ENCODE data around the gene HSDL1.

Gene HSDL1

DNA sequence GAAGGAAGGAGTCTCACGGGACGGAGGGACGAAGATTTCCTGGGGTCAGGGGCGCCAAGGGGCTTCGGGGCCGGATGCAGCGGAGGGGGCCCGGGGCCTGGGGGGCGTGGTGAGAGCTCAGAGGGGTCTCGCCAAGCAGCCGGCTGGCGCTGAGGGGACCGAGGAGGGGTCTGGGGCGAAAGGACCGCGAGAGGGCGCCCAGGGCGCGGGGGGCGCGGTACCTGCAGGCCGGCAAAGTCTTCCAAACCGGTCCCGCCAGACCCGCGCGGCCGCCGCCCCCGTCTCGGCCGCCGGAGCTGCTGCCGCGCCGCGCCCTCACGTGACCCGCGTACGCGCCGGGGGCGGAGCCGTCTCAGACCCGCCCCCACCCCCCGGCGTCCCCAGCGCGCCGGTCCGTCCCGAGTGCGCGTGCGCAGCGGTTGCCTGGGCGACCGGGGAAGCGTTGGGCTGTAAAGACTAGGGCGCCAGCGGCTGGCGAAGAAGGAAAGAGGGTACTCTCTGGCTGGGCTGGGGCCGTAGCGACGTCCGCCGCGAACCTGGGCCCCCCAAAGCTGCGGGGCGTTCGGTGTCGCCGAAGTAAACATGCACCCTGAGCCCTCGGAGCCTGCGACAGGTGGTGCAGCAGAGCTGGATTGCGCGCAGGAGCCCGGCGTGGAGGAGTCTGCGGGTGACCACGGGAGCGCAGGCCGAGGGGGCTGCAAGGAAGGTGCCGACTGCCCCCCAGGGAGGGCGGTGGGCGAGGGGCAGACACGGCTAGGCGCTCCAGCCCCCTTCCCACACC, at the start of gene HSDL1, which contains the start of gene DNAAF1:
Gene HSDL1 (minus strand): TSS at position 319 of the 781 bp plus-strand sequence. CDS start 13,856 bp downstream, outside the sequence.
Gene DNAAF1 (plus strand): TSS at position 450 of the 781 bp plus-strand sequence. CDS start 133 bp downstream, at position 583.
- TF ChIP-seq GATA2 (IDR thresholded peaks at IDR 0.05; ENCODE audit: low read depth, low read length) = no peak
- TF ChIP-seq GATA3 (IDR thresholded peaks at IDR 0.05; ENCODE audit: low read depth, low read length) = no peak

DNA sequence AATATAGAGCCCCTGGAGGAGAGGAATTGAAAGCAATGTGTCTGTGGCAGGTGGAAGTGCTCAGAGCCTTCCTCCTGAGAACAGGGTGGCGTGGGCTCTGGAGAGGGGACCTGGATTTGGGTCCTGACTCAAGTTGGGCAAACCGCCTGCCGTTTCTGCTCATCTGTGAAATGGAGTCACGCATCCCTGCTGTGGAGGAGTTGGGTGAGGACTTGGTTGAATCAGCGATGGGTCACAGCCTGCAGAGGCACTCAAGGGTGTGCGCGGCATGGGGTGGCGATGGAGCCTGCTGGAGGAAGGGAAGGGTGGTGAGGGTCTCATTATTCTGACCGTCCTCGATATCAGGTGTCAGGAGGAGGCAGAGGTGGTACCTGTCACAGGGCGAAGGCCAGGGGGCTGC, 49.0 kb upstream of the HSDL1 start:
- TF ChIP-seq GATA2 (IDR thresholded peaks at IDR 0.05; ENCODE audit: low read depth, low read length) = no peak
- no peak for TF ChIP-seq GATA3 (IDR thresholded peaks at IDR 0.05; ENCODE audit: low read depth, low read length)

DNA sequence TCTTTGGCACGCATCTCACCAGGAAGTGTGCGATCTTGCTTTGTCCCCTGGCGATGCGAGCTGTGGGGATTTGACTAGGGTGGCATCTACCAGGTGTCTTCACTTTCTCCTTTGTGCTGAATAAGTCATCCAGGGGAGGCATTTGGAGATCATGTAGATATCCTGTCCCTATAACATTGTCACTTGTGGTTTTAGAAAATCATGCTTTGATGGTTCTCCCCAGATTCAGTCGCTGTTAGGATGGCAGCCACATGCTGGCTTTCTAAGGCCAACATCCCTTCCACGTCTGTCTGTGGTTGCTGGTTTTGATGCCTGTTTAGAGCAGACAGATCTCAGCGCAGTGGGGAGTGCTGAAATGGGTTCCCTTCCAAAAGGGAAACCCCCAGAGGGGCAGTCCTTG, 48.5 kb upstream of the HSDL1 start:
- no peak for TF ChIP-seq GATA2 (IDR thresholded peaks at IDR 0.05; ENCODE audit: low read depth, low read length)
- TF ChIP-seq GATA3 (IDR thresholded peaks at IDR 0.05; ENCODE audit: low read depth, low read length) = no peak

DNA sequence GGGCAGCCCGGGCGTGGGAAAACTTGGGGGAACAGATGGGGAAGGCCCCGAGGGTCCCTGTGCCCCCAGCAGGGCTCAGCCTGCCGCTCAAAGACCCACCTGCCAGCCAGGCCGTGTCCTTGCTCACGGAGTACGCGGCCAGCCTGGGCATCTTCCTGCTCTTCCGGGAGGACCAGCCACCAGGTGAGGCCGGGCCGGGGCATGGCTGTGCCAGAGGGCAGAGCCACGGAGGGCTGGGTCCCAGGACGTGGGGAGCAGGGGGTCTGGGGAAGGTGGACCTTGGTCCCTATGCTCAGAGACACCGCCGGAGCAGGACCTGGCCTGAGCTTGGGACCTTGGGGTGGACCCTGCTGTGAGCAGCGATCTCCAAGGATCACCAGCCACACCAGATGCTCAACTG, 46.5 kb upstream of the HSDL1 start:
- TF ChIP-seq GATA3 (IDR thresholded peaks at IDR 0.05; ENCODE audit: low read depth, low read length) (no peak), GATA2 (IDR thresholded peaks at IDR 0.05; ENCODE audit: low read depth, low read length) (no peak)

DNA sequence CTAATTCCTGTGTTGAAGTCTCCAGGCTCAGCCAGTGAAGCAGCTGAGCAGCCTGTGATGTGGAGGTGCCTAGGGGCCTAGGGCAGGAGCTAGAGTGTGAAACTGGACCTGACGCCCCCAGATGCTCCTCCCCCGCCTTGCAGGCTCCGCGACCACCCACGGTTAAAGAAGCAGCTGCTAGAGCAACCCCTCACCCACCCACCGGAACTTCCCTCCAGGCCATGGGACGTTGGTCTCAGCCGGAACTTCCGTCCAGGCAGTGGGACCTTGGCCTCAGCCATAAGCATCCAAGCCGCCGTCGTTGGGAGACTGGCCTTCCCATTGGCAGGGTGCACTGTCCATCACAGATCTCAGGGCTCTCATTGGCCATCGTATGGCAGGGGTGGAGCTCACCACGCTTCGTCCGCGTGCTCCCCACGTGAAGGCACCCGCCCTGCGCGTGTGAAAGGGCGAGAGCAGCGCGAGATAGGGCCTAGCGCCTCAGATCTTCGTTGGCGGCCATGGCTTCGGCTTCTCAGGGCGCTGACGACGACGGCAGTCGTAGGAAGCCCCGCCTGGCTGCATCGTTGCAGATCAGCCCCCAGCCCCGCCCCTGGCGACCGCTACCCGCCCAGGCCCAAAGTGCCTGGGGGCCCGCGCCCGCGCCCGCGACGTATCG, 45.9 kb upstream of the HSDL1 start, which contains the start of gene ADAD2:
Gene ADAD2 (plus strand): TSS at position 427 of the 658 bp plus-strand sequence. CDS start 74 bp downstream, at position 501.
- TF ChIP-seq GATA2 (IDR thresholded peaks at IDR 0.05; ENCODE audit: low read depth, low read length) (no peak), GATA3 (IDR thresholded peaks at IDR 0.05; ENCODE audit: low read depth, low read length) (no peak)

DNA sequence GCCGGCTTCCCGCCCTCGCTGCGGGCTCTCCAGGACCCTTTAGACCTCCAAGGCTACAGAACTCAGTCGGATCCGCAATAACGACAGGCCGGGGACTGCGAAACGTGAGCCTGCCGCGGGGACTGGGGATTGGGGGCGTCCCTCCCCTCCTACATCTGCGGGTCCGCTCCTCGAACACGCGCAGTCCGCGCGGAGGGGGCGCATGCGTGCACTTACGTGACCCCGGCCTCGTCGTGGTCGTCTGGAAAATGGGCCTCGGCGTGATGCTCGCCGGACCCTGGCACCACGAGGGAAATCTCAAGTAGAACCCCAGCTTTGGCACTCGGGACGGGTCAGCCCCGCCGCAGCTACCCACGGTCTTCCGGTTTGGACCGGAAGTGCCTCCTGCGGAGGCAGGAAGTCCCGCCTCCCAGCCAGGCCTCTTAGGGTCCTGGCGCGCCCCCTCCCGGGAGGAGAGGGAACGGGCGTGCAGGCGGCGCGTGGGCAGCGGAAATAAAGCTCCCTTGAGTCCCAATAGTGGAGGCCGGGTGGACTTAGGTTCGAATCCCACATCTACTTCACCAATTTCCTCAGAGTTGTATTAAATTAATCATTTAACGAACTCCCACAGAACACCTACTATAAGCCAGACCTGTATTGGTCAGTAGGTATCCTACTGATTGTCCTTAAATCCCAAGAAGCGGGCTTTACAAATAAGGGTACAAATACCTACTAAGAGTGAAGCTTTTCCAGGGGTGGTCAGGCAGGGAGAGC, 41.9 kb upstream of the HSDL1 start, which contains the start of gene TAF1C:
Gene TAF1C (minus strand): TSS at position 373 of the 753 bp plus-strand sequence. CDS start 2,069 bp downstream, outside the sequence.
- TF ChIP-seq GATA3 (IDR thresholded peaks at IDR 0.05; ENCODE audit: low read depth, low read length) = no peak
- TF ChIP-seq GATA2 (IDR thresholded peaks at IDR 0.05; ENCODE audit: low read depth, low read length) = no peak

DNA sequence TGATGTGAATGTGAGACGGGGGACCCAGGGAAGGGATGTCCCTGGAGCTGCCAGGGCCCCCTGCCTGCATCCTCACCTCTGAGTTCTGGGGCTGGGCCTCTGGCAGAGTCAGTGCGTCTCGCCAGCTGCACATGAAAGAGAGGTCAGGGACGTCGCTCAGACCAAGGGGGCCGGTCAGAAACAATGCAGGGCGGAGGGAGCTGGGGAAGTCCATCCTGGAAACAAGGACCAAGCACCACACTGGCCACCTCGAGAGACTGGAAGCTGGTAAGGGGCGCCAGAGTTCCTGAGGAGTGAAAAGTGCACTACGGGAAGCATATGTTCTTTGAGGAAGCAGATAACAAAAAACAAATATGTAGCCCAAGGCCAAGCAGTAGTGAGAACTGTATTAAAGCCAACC, 39.8 kb upstream of the HSDL1 start:
- TF ChIP-seq GATA2 (IDR thresholded peaks at IDR 0.05; ENCODE audit: low read depth, low read length) (no peak), GATA3 (IDR thresholded peaks at IDR 0.05; ENCODE audit: low read depth, low read length) (no peak)

DNA sequence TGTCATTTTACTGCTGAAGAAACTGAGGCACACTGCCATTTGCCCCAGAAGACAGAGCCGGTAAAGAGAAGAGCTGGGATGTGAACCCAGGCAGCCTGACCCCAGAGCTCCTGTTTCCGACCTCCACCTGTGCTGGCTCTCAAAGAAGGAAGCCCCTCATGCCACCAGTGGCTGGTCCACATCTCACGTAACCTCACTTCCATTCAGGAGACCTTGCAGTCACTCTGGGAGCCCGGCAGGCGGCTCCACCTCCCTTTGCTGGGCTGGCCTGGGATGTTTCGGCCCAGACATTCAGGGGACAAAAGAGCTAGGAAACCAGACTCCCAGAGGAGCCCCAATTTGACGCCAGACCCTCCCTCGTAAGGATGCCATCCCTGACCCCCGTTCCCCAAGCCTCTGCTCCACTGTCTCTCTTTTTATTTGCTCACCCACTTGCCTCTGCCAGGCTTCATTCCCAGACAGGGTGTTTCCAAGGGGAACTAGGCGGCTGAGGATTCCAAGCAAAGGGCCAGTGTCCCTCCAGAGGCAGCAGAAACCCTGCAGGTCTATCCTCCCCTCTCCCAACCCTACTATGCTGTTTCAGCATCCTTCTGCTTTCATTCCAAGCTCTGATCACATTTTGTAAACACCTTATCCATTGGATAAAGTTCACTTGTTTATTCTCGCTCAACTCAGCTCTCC, 39.1 kb upstream of the HSDL1 start:
- TF ChIP-seq GATA2 (IDR thresholded peaks at IDR 0.05; ENCODE audit: low read depth, low read length) = no peak
- no peak for TF ChIP-seq GATA3 (IDR thresholded peaks at IDR 0.05; ENCODE audit: low read depth, low read length)

DNA sequence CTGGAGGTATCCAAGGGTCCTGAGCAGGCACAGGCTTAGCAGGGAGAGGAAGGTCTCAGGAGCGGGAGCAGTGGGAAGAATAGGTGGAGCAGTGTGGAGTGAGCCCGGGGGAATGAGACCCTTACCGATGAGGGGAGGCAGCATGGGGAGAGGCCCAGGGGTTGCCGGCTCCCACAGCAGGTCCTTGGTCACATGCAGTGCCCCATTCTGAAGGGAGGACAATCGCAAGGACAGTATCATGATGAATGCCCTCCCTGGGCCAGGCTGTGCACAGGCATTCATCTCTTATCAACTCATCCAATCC, 38.5 kb upstream of the HSDL1 start:
- TF ChIP-seq GATA3 (IDR thresholded peaks at IDR 0.05; ENCODE audit: low read depth, low read length) = no peak
- TF ChIP-seq GATA2 (IDR thresholded peaks at IDR 0.05; ENCODE audit: low read depth, low read length) = no peak

DNA sequence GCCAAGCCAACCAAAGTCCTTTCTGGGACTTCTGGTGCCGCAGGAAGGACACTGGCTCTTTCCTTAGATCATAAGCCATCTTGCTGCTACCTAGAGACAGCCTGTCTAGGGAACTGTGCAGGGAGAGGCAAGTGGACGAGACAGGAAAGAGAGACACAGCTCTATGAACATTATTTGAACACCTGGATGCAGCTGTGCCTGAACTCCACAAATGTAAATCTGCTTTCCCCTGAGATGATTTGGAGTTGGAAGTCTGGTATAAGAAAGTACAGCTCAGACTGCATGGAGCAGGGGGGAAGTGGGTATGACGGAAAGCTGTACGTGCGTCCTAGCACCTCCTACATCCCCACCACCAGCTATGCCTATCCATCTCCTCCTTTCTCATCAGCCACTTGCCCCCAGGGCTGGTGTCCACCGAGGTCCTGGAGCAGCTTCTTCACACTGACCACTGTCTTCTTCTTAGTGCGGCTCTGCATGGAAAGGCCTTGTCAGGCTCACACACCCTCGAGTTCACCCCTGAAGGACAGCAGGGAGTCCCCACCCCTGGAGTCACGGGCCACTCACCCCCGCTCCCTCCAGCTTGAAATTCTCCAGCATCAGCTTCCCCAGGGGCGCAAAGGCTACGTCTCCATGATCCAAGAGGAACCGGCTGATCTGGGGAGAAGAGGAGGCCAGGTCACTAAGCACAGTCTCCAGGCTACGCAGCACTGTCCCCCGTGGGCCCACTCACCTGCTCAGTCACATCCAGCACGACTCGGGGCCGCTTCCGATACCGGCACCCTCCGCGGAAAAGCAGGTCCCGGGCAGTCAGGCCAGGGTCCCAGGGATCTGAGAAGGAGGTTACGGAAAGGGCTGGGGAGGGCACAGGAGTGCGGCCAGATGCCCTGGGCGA, 37.9 kb upstream of the HSDL1 start:
- TF ChIP-seq GATA2 (IDR thresholded peaks at IDR 0.05; ENCODE audit: low read depth, low read length) (no peak), GATA3 (IDR thresholded peaks at IDR 0.05; ENCODE audit: low read depth, low read length) (no peak)

DNA sequence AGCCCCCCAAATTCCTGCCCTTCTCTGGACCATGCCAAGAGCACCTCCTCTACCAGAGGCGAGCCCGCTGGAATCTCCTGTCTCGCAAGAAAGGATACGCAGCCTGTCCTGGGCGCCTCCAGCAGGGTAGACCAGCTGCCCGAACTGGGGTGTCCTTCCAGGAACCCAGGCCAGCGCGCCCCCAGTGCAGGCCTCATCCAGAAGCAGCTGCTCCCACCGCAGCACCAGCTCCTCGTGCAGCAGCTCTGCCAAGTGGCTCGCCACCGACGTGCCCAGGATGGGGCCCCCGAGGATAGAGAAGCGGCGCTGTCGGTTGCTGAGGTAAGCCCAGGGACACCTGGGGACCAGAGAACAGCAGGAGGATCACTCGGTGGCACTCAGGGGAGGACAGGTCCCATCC, 37.1 kb upstream of the HSDL1 start:
- no peak for TF ChIP-seq GATA2 (IDR thresholded peaks at IDR 0.05; ENCODE audit: low read depth, low read length)
- no peak for TF ChIP-seq GATA3 (IDR thresholded peaks at IDR 0.05; ENCODE audit: low read depth, low read length)

DNA sequence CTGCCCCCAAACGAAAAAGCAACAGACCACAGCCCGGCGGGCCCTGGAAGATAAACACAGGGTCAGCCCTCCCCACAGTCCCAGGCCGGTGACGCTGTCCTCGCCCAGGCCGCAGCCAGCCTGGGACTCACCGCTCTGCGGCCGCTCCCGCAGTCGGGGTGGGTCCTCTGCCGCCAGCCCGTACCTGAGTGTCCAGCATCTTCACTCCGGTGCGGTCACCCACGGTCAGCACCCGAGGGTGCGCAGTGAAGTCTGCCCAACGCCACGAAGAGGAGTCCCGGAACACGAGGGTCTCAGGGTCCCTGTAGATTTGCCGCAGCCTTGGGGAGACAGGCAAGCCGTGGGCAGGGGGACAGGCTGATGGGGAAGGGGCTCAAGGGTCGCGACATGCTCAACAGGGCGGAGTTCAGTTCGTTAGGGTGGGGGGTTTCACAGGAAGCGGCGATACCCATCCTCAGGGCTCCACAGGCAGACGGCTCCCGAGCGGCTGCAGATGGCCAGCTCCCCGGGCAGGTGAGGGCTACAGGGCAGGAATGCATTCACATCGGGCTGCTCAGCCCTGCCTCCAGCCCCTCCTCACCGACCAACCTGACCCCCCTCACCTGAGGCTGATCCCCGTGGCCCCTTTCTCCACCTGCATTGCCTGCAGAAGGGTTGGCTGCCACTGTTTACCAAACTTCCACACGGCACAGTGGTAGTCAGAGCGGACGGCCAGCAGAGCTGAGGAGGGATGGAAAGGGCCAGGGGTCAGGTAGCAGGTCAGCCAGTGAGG, 36.4 kb upstream of the HSDL1 start:
- TF ChIP-seq GATA2 (IDR thresholded peaks at IDR 0.05; ENCODE audit: low read depth, low read length) (no peak), GATA3 (IDR thresholded peaks at IDR 0.05; ENCODE audit: low read depth, low read length) (no peak)

Data from SH-SY5Y (cell line).